GM18526 (cell line): ENCODE data around the gene DAAM1.

ENCODE experiments used
- POLR2A ChIP-seq: IDR thresholded peaks from 3 replicates; pipeline ENCODE4 v1.6.1; 2011; ENCODE audit not compliant: insufficient read length; ENCODE audit errors: extremely low read depth

The DAAM1 gene

DNA sequence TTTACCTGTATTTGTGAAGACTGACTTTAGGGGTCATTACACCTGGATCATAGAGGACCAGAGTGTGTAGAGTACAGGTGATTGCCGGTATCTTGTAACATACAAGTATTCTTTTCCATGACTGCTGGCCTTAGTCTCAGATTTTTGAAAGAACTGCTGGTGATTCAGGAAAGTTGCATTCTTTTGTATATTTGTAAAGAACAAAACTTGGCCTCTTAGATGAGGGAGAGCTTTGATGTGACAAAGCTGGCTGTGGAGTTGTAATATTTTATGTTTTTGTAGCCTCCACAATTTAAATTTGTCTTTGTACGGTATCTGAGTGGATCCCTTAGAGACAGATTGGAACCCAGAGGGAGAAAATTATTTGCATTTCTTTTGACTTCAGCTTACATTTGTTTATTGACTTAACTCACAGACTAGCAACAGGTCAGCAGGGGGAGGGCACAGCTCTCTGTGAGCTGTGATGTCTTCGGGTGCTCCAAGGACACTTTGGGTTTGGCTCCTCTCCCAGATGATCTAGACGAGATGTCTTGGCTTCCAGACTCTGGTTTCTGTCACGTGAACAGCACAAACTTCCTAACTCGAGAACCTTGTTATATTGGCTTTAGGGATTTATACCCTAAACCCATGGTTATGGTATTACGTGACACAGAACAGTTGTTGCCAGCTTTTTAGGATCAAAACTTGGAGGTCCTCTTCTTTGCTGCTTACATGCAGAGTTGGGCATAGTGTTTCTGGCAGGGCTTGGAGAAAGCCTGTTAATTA, 65.9 kb downstream of the DAAM1 start:
- TF ChIP-seq POLR2A, result no peak

DNA sequence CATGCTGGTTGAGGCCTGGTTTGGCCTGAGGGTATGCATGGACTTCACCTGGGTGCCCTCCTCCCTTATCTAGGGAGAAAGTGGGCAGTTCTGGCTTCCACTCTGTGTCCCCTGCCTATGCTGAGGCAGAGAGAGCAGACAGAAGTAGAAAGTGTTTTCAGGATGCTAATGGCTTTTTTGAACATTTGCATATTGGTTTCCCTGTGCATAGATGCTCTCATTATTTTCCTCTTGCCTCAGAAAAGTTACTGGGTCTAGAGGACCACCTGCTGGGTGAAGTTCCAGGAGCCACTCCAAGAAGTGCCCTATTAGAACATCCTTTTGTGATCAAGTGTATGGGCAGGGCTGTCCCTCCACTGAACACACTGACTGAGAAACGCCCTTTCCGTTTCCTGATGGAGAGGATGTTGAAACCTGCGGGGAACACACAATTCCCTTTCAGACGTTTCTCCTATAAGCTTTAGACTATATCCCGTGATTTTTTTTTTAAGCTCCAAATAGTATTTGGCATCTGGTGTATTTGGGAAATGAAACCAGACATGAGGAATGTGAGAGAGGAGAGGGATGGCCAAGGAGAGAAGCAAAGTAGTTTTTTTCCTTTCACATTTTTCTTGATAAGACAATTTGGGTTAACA, 66.6 kb downstream of the DAAM1 start:
- no peak for TF ChIP-seq POLR2A

GRCh38 chr14:59256331-59256730, 67.9 kb downstream of the DAAM1 start:
- no peak for TF ChIP-seq POLR2A

DNA sequence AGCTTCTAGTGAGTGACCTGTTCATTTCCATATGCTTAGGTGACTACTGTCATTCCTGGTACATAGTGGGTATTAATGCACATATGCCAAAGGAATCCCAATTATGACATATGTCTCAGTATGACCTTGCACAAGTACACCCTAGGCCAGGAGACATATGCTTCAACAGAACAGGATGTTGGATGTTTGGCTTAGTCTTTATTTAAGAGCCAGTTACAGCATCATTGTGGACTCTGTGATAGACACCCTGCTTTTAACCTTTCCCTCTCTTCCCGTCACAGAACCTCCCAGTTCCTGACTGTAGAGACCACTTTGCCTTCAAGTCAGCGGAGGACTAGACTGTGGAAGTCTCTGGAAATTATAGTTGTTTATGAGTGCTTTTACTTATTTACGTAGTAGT, 72.9 kb downstream of the DAAM1 start:
- no peak for TF ChIP-seq POLR2A

DNA sequence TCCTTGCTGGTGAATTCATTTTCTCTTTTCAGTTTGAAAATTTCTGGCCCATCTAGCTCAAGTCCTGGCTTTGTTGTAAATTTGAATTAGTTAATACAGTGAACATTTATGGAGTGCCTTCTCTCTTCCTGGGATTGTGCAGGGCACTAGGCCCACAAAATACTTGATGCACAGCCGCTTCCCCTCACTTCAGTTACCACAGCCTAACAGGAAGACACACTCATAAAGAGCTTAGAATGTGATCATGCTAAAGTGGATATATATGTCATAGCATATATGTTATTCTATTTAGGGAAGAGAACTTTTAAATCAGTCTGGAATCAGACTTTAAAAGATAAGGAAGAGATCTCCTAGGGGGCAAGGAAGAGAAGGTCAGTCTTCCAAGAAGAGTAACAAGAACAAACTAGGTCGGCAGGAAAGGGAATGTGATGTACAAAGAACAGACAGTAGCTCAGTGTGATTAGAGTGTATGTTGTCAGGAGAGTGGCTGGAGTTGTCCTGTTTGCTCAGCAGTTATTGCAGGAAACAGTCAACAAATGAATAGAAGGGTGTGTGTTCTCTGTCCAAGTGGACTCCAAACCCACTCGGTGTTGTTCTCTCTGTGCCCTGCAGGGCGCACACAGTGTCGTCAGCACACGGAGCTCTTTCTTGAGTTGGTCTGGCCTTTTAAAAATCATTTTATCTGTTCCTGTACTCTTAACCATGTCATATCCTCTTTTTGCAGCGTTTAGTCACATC, 74.4 kb downstream of the DAAM1 start:
- TF ChIP-seq POLR2A, result no peak

- no peak for TF ChIP-seq POLR2A
Measured at GRCh38 chr14:59265808-59266207, 77.3 kb downstream of the DAAM1 start.

- no peak for TF ChIP-seq POLR2A
Measured at GRCh38 chr14:59267046-59267445, 78.6 kb downstream of the DAAM1 start.

- no peak for TF ChIP-seq POLR2A
Measured at GRCh38 chr14:59268011-59268410, 79.5 kb downstream of the DAAM1 start.

DNA sequence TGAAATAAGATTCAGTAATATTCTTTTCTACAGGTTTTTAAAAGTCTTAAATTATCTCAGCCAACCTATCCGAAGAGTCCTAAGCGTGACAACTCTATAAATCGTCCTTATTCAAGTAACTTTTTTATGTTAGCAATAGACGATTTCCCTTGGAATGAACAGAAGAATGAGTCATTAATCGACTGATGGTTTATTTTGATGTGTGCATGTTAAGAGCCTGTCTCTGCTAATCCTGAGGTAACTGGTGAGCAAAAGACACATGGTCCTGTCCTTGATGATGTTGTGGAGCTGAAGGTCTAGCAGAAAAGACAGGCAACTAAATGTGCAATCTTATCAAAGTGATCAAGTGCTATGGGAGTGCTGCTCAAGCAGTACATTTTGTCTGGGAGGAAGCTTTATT, 80.4 kb downstream of the DAAM1 start:
- TF ChIP-seq POLR2A, result no peak

DNA sequence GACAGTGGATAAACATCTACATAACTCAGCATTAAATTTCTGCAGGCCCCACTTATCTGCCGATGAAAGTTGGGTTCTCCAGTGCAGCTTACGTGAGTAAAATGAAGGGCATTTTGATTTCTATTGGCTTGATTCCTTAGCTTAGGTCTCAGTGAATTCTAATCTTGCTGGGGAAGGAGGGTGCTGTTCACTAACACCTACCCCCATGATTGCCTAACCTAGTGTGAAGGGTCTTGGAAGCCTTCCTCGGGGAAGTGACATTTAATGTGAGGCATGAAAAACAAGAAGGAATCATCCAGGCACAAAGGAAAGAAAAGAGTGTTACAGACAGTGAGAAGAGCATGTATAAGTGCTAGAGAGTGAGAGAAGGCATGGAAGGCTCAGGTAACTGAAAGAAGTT, 81.0 kb downstream of the DAAM1 start:
- TF ChIP-seq POLR2A, result no peak

DNA sequence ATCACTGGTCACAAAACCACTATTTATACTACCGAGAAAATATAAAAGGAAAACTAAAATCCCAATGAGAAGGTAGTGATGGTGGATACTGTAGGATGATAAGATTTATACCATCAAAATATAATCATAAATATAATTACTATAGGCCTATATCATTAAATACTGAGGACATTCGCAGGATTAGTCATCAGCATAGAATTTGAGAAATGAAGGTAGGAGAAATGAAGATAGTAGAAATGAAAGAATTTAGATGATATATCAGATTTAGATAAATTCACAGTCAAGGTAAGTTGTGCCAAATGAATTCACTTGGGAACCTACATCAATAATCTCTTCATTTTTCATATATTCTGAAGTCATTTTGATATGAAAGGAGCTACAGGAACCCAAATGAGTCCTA, 82.8 kb downstream of the DAAM1 start:
- no peak for TF ChIP-seq POLR2A

DNA sequence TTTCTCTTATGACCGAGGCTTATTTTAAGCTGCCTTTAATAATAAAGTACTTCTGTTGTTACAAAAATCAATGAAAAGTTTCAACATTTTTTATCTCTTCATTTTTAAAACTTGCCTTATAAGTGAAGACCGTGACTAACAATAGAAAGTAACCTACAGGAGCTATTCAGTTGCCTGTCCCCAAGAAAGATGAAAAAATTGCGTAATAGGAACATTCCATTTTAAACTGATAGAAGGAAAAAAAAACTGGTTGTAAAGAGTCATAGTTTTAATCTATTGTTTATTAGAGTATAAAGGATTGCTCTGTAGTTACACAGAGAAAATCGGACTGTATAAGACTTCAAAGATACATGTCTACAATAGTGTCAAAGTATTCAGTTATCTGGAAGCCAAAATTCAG, 83.3 kb downstream of the DAAM1 start:
- TF ChIP-seq POLR2A, result no peak

DNA sequence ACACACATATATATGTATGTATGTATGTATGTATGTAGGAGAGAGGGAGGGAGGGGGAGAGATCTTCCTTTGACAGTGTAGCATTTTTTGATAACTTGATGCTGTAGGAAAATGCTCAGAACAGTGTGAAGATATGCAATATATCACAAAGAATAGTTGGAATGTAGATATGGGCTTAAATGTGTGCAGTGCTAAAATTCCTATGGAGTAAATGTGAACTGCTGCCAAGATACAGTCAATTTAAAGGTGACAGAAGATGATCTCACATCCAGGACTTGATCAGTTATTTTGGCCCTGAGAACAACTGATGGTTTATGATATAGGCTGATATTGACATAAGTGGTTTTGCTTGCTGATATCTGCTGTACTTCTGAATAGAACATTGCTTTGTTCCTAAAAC, 84.2 kb downstream of the DAAM1 start:
- no peak for TF ChIP-seq POLR2A

- TF ChIP-seq POLR2A, result no peak
Measured at GRCh38 chr14:59273737-59274136, 85.3 kb downstream of the DAAM1 start.

GRCh38 chr14:59274991-59275391, 86.5 kb downstream of the DAAM1 start:
- no peak for TF ChIP-seq POLR2A

- no peak for TF ChIP-seq POLR2A
Measured at GRCh38 chr14:59275668-59276067, 87.2 kb downstream of the DAAM1 start.

- no peak for TF ChIP-seq POLR2A
Measured at GRCh38 chr14:59276235-59276634, 87.8 kb downstream of the DAAM1 start.

- no peak for TF ChIP-seq POLR2A
Measured at GRCh38 chr14:59277659-59278058, 89.2 kb downstream of the DAAM1 start.
